C4-2B (cell line): Measurements from ENCODE around the gene CENATAC.

Experiments
- ZFX ChIP-seq: fragments of 450-650 bp; IDR thresholded peaks from 2 replicates; pipeline ENCODE4 v1.6.1; 2017
- TF ChIP-seq, protein P1 (sequence below): fragments of 450-650 bp; conservative IDR thresholded peaks from 2 replicates; pipeline ENCODE4 v1.5.1; 2017; ENCODE audit warnings: mild to moderate bottlenecking

DNA sequence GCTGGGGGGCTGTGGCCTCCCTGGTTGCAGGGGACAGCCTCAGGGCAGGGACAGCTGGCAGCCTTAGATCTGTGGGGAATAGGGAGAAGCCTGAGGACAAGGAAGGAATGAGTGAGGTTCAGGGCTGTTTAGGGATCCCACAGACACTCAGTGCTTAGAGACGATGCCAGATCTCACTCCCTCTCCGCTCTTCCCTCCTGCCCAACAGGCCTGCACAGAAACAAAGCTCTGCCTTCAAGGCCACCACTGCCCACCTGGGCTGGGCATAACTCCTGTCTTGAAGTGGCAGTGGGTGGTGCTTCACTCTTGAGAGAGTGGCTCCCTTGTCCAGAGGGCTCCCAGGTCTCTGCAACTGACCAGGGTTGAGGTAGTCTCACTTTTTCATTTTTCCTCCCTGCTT is 13.1 kb upstream of the CENATAC start:
- TF ChIP-seq, protein P1, sequence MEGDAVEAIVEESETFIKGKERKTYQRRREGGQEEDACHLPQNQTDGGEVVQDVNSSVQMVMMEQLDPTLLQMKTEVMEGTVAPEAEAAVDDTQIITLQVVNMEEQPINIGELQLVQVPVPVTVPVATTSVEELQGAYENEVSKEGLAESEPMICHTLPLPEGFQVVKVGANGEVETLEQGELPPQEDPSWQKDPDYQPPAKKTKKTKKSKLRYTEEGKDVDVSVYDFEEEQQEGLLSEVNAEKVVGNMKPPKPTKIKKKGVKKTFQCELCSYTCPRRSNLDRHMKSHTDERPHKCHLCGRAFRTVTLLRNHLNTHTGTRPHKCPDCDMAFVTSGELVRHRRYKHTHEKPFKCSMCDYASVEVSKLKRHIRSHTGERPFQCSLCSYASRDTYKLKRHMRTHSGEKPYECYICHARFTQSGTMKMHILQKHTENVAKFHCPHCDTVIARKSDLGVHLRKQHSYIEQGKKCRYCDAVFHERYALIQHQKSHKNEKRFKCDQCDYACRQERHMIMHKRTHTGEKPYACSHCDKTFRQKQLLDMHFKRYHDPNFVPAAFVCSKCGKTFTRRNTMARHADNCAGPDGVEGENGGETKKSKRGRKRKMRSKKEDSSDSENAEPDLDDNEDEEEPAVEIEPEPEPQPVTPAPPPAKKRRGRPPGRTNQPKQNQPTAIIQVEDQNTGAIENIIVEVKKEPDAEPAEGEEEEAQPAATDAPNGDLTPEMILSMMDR = no peak
- TF ChIP-seq ZFX = no peak
